ENCODE results near the gene WFDC12. TPM values are rescaled to one million over a fixed set of nuclear protein-coding genes. Genes with fewer than 3 reads are reported as not detected.
A peak's percentile ranks its signal among the peaks of the same experiment; 100 is the strongest.

Gene WFDC12
- total RNA-seq, 1 donor from 2014 or later = not detected

DNA sequence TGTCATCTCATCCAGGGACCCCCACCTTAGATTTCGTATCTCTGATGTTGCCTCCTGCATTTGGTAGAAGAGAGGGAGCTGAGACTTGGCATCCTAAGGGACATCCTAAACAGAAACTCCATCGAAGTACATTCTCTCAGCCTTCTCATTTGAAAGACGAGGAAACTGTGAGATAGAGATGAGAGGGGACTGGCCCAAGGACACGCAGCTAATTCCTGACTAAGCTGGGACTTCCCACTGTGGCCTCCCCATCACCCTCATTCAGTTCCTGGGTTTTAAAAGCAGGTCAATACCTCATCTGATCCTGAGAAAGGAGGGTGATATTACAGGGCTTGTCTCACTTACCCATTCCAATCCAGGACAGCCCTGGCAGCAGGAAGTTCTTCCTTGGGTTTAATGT, 8.4 kb downstream of the WFDC12 start:
- no peak for DNase-seq (ENCODE audit: extremely low read depth, low read depth, low spot score)

- DNase-seq (ENCODE audit: extremely low read depth, low read depth, low spot score) = no peak
Observed at GRCh38 chr20:45115386-45115774, 8.9 kb downstream of the WFDC12 start.

DNA sequence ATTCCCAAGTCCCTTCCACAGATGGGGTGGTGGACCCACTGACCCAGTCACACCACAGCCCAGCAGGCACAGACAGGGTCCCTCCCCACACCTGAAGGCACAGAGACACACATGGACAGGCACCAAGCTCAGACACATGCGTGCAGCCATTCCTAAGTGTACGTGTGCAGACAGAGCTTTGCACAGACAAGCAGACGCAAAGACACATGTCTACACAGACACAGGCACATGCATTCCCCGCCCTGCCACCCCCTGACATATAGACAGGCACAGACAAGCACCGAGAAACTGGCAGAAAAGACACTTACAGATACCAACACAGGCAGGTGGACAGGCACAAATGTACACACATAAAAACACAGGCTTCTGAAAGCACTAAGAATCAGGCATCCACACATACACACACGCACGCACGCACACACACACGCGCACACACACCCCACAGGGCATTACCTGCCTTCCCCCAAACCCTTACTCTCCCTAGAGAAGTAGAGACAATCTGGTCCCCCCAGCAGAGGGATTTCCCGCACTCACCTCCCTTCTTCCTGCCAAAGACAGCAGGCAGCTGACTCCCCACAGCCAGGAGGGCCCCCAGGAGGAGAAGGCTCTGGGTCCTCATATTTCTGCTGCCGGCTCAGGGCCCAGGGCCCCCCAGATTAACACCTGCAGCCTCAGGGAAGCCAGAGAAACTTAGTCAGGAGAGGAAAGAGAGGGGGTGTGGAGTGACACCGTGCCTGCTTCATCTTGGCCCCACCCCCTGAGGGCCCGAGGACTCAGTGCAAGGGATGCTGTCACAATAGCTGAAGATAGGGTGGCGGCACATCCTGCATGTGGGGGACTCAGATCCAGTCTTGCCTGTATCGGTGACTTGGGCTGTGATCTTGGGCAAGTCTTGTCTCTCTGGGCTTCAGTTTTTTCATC, 9.5 kb downstream of the WFDC12 start, which contains the start of gene WFDC5:
WFDC5 (minus strand) TSS at position 710 of the 921 bp plus-strand sequence; CDS start at position 619, 91 bp downstream.
- DNase-seq (ENCODE audit: extremely low read depth, low read depth, low spot score) = no peak

GRCh38 chr20:45113865-45114264, 10.4 kb downstream of the WFDC12 start:
- no peak for DNase-seq (ENCODE audit: extremely low read depth, low read depth, low spot score)

GRCh38 chr20:45112754-45113153, 11.5 kb downstream of the WFDC12 start:
- no peak for DNase-seq (ENCODE audit: extremely low read depth, low read depth, low spot score)

DNA sequence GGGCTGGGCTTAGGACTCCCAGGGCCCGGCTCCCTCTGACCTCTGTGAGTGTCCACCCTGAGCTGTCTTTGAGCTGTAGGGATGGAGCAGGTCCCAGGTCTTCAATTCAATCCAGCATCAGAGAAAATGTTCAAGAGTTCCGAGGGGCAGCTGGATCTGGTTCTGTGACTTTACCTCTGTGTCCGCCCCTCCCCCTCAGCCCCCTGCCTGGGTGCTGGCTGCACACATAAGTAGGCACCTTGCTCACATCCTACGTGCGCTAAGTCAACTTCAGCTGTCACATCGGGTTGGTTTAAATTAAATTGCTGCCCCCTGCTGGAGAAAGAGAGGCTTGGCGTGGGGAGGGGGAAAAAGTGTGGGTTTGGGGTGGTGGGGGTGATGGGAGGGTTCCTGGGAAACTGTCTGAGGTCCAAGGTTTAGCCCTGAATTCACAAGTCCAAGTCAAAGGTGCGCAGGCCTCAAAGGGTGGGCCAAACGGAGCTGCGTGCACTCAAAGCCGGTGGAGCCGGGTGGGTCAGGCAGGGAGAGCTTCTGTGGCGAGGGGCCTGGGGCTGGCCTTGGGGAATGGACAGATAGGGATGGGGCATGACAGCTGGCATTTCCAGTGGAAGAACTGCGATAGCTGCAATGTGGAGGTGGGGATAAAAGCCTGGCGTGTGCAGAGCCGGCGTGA, 12.3 kb downstream of the WFDC12 start:
- no peak for DNase-seq (ENCODE audit: extremely low read depth, low read depth, low spot score)

GRCh38 chr20:45111285-45111684, 13.0 kb downstream of the WFDC12 start:
- DNase-seq (ENCODE audit: extremely low read depth, low read depth, low spot score) = no peak

GRCh38 chr20:45110301-45110700, 14.0 kb downstream of the WFDC12 start:
- DNase-seq (ENCODE audit: extremely low read depth, low read depth, low spot score) = no peak

GRCh38 chr20:45109634-45110033, 14.6 kb downstream of the WFDC12 start:
- DNase-seq (ENCODE audit: extremely low read depth, low read depth, low spot score) = no peak

- DNase-seq (ENCODE audit: extremely low read depth, low read depth, low spot score) = no peak
Observed at GRCh38 chr20:45105317-45105716, 18.9 kb downstream of the WFDC12 start.

- DNase-seq (ENCODE audit: extremely low read depth, low read depth, low spot score) = peak; percentile 39
Observed at GRCh38 chr20:45104786-45105185, 19.5 kb downstream of the WFDC12 start.

DNA sequence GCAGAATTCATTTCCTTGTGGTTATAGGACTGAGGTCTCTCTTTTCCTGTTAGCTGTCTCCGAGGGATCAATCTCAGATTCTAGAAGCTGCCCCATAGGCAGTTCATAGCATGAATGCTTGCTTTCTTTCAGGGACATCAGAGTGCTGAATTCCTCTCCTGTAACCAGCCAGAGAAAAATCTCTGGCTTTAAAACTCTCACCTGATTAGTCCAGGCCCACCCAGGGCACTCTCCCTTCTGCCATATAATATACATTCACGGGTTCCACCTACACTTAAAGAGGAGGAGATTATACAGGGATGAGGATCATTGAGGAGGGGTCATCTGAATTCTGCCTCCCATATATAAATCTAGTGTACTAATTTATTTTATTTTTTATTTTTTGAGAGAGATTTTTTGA, 21.2 kb downstream of the WFDC12 start:
- no peak for DNase-seq (ENCODE audit: extremely low read depth, low read depth, low spot score)

- DNase-seq (ENCODE audit: extremely low read depth, low read depth, low spot score) = no peak
Observed at GRCh38 chr20:45101333-45101850, 22.9 kb downstream of the WFDC12 start.

DNA sequence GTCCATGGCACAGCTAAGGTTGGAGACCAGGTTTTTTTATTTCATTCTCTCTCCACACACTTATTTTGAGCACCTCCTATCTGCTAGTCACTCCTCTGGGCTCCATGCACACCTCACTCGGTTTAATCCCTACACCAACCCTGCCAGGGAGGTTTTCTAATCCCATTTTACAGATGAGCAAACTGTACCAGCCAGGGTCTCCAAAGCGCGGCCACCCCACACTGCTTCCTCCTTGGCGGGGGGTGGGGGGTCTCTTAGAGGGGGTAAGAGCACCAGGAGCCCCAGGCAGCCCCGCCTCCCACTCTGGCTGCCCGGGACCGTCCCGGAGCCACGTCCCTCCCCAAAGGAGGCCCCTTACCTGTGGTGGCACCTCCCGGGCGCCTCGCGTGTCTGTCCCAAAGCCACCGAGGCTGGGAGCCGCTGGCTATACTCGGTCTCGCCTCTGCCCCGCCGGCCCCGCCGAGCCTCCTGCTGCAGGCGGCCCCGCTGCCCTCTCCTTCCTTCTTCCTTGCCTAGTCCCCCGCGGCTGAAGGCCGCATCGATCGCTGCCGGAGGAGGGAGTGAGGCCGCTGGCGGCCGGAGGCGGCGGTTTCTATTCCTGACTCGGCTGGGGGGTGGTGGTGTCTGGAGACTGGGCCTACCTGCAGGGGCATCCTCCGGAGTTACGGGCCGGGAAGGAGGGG, 23.6 kb downstream of the WFDC12 start, which contains the start of gene KCNS1:
KCNS1 (minus strand) TSS at position 565 of the 683 bp plus-strand sequence. CDS start 1,891 bp downstream, outside the sequence.
- DNase-seq (ENCODE audit: extremely low read depth, low read depth, low spot score) = no peak

GRCh38 chr20:45098103-45098773, 26.0 kb downstream of the WFDC12 start:
- no peak for DNase-seq (ENCODE audit: extremely low read depth, low read depth, low spot score)

- no peak for DNase-seq (ENCODE audit: extremely low read depth, low read depth, low spot score)
Observed at GRCh38 chr20:45097485-45098102, 26.7 kb downstream of the WFDC12 start.

- DNase-seq (ENCODE audit: extremely low read depth, low read depth, low spot score) = no peak
Observed at GRCh38 chr20:45096781-45097180, 27.5 kb downstream of the WFDC12 start.

DNA sequence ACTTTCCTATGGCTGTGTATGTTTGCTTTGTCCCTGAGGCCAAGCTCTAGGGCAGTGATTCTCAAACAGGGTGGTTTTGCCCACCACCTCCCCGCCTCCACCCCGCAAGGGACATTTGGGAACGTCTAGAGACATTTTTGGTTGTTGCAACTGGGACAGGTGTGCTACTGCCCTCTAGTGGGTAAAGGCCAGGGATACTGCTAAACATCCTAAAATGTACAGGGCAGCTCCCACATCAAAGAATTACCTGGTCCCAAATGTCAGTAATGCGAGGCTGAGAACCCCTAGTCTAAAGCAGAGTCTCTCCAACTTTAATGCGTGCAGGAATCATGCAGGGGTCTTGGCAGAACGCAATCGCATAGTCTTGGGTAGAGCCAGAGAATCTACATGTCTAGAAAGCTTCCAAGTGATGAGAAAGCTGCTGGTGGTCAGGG, 28.4 kb downstream of the WFDC12 start:
- no peak for DNase-seq (ENCODE audit: extremely low read depth, low read depth, low spot score)

DNA sequence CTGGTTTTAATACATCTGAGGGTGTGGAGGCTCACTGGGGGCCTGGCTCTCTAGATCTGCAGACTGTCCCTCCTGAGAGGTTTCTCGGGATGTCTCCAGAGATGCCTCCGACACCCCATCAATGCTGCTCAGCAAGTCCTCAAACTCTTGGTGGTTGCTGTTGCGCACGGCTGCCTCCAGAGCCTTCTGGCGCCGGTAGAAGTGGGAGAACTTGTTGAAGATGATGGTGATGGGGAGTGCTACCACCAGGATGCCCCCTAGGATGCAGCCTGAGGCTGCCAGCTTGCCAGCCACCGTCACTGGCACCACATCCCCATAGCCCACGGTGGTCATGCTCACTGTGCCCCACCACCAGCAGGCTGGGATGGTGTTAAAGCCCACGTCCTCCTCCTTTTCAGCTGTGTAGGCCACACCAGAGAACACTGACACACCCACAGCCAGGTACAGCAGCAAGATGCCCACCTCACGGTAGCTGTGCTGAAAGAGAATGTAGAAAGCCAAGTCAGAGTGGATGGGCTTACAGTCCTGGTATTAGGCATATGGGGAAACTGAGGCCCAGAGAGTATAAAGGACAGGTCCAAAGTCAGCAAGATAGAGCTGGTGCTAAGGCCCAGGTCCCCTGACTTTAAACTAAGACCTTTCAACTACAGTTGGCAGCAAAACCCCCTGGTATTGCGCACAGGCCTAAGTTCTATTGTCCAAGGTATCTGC, 29.2 kb downstream of the WFDC12 start:
- DNase-seq (ENCODE audit: extremely low read depth, low read depth, low spot score) = no peak

Measured in glomerular endothelial cell (primary cell).